PC-9 (cell line): ENCODE results near the gene CAMLG. TPM values are rescaled to one million over a fixed set of nuclear protein-coding genes. Genes with fewer than 3 reads are reported as not detected.

Experiments used
- BruUV-seq: library from RNA; stranded (reverse); fragments of 400-500 nt; replicated peaks from 2 replicates; lab custom pipeline; 2021; lab: Mats Ljungman, UMichigan
- CTCF ChIA-PET: fragments of 300-600 bp; sonication (Branson Sonifier 250); formaldehyde crosslinking; loops from one replicate; lab custom pipeline; 2022; ENCODE audit warnings: antibody characterized with exemption; lab: Charles Lee
- POLR2A ChIA-PET: fragments of 300-600 bp; sonication (Branson Sonifier 250); formaldehyde crosslinking; loops from one replicate; lab custom pipeline; 2022; ENCODE audit warnings: antibody characterized with exemption; ENCODE audit not compliant: unreplicated experiment; lab: Charles Lee
- DNase-seq, 2 experiments: peaks; one replicate each; pipeline versions ENCODE4 v3.0.0 to v3.0.0-alpha.2; 2015 to 2022; ENCODE audit warnings: mixed read lengths in 1 of 2
- H2AFZ ChIP-seq: fragments of 200-600 bp; sonication (generic); 2 replicates; pipeline ENCODE4 v1.8.1; 2017; ENCODE audit warnings: antibody characterized with exemption
- H3F3A ChIP-seq: fragments of 200-600 bp; sonication (generic); 2 replicates; pipeline ENCODE4 v1.8.1; 2017; ENCODE audit warnings: antibody characterized with exemption, mild to moderate bottlenecking, low read depth; ENCODE audit not compliant: insufficient read depth
- H3K27ac ChIP-seq: fragments of 200-600 bp; sonication (generic); 2 replicates; pipeline ENCODE4 v1.6.1; 2016; ENCODE audit warnings: mixed run types
- H3K27me3 ChIP-seq: fragments of 200-600 bp; sonication (generic); 2 replicates; pipeline ENCODE4 v1.6.1; 2016; ENCODE audit warnings: low read depth, mixed run types; ENCODE audit not compliant: insufficient read depth
- H3K36me3 ChIP-seq: fragments of 200-600 bp; sonication (generic); 2 replicates; pipeline ENCODE4 v1.6.1; 2016; ENCODE audit warnings: low read depth, mixed run types
- H3K4me1 ChIP-seq: fragments of 200-600 bp; sonication (generic); replicated peaks from 2 replicates; pipeline ENCODE4 v1.6.1; 2016; ENCODE audit warnings: mixed run types; ENCODE audit not compliant: insufficient read depth
- H3K4me2 ChIP-seq: fragments of 200-600 bp; sonication (generic); 2 replicates; pipeline ENCODE4 v1.6.1; 2017; ENCODE audit warnings: mixed run types
- H3K4me3 ChIP-seq: fragments of 200-600 bp; sonication (generic); 2 replicates; pipeline ENCODE4 v1.6.1; 2016; ENCODE audit warnings: mixed run types
- H3K79me2 ChIP-seq: fragments of 200-600 bp; sonication (generic); 2 replicates; pipeline ENCODE4 v1.6.1; 2017; ENCODE audit warnings: low read depth, mixed run types
- H3K9me2 ChIP-seq: fragments of 200-600 bp; sonication (generic); 2 replicates; pipeline ENCODE4 v1.8.1; 2017; ENCODE audit warnings: mild to moderate bottlenecking; ENCODE audit not compliant: insufficient read depth
- H3K9me3 ChIP-seq: fragments of 200-600 bp; sonication (generic); 2 replicates; pipeline ENCODE4 v1.8.1; 2016; ENCODE audit warnings: low read depth; ENCODE audit not compliant: insufficient read depth
- H4K20me1 ChIP-seq: fragments of 200-600 bp; sonication (generic); 2 replicates; pipeline ENCODE4 v1.8.1; 2017; ENCODE audit not compliant: insufficient read depth
- EZH2 ChIP-seq: fragments of 200-600 bp; sonication (generic); IDR thresholded peaks from 2 replicates; pipeline ENCODE4 v1.8.0; 2017; ENCODE audit warnings: antibody characterized with exemption, low read depth
- intact Hi-C: fragments of 100-400 bp; cut with micrococcal nuclease; formaldehyde crosslinking; loops from one replicate; pipeline ENCODE4 v1.10.0; 2022; ENCODE audit not compliant: unreplicated experiment
- total RNA-seq: library from RNA; stranded (reverse); gene quantifications from 2 replicates; pipeline ENCODE4 v1.2.3, GENCODE V29; 2021
- TF ChIP-seq, protein P1 (sequence below): fragments of 200-600 bp; sonication (generic); conservative IDR thresholded peaks from 2 replicates; pipeline ENCODE4 v1.6.1; 2017; ENCODE audit warnings: mixed run types, antibody characterized with exemption, mild to moderate bottlenecking, moderate library complexity

CAMLG gene
- total RNA-seq, 1 experiment from 2014 or later = 24.4 TPM

DNA sequence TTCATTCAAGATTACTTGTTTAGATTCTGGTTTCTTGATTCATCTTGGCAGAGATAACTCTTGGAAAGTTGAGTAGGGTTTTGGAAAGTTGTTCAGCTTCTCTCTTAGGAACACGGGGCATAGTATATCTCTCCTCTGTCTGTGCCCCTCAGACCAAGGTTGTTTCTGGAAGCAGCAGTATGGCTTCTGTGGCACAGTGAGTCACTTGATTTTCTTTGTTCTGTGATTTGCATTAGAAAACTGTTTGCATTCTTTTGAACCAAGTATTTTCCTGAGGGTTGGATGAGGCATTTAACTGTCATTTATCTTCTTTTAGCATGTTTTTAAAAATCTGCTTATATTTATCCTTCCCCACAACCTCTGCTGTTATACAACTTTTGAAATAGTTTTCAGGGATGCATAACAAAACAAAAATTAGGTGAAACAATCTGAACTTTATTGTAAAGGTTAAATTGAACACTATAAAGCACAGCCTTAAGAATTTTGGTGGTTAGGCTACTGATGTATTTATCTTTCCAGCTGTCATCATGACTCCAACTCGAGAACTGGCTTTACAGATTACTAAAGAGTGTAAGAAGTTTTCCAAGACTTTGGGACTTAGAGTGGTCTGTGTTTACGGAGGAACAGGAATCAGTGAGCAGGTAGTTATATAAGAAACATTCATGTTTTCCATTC is 46.7 kb downstream of the CAMLG start:
- Histone ChIP-seq H4K20me1 (no peaks in the 10 kb centered on the region), H3K4me2 (no peak overlapping the region), H3K27me3 (no peaks in the 10 kb centered on the region), H3K79me2 (no peaks in the 10 kb centered on the region), H3F3A (peaks cover 20% of the 10 kb centered on the region), H3K4me3 (no peak overlapping the region), H2AFZ (no peak overlapping the region), H3K4me1 (no peaks in the 10 kb centered on the region), H3K9me2 (no peaks in the 10 kb centered on the region), H3K27ac (no peak overlapping the region), H3K36me3 (peaks cover 39% of the 10 kb centered on the region), H3K9me3 (no peaks in the 10 kb centered on the region)
- BruUV-seq = no TSS peak
- no peak for TF ChIP-seq EZH2
- TF ChIP-seq, protein P1, sequence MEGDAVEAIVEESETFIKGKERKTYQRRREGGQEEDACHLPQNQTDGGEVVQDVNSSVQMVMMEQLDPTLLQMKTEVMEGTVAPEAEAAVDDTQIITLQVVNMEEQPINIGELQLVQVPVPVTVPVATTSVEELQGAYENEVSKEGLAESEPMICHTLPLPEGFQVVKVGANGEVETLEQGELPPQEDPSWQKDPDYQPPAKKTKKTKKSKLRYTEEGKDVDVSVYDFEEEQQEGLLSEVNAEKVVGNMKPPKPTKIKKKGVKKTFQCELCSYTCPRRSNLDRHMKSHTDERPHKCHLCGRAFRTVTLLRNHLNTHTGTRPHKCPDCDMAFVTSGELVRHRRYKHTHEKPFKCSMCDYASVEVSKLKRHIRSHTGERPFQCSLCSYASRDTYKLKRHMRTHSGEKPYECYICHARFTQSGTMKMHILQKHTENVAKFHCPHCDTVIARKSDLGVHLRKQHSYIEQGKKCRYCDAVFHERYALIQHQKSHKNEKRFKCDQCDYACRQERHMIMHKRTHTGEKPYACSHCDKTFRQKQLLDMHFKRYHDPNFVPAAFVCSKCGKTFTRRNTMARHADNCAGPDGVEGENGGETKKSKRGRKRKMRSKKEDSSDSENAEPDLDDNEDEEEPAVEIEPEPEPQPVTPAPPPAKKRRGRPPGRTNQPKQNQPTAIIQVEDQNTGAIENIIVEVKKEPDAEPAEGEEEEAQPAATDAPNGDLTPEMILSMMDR = no peak
- DNase-seq = no peak
- ChIA-PET POLR2A (no interaction called here), CTCF (no interaction called here)
- intact Hi-C loops = loop anchor here (10.0 kb wide), 1 partner anchor 50 kb away; no protein-coding TSS in a partner anchor

DNA sequence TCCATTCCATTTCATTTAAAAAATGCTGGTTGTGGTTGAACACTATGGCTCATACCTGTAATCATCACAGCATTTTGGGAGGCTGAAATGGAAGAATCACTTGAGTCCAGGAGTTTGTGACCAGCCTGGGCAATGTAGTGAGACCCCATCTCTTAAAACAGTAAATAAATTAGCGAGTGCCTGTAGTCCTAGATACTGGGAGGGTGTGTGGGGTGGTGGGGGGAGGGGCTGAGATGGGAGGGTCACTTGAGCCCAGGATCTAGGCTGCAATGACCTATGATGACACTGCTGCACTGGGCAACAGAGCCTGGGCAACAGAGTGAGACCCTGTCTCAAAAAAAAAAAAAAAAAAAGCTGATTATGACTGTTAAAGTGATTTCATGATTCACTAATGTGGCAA is 49.3 kb downstream of the CAMLG start:
- POLR2A ChIA-PET = no interaction called here
- TF ChIP-seq, protein P1 = no peak
- no peak for TF ChIP-seq EZH2
- no TSS peak for BruUV-seq
- Histone ChIP-seq H3K27me3 (no peaks in the 10 kb centered on the region), H3K27ac (no peak overlapping the region), H3K9me2 (no peaks in the 10 kb centered on the region), H3K4me3 (no peak overlapping the region), H3K36me3 (peaks cover 40% of the 10 kb centered on the region), H3K4me2 (no peak overlapping the region), H3K4me1 (no peaks in the 10 kb centered on the region), H3F3A (peaks cover 20% of the 10 kb centered on the region), H3K9me3 (no peaks in the 10 kb centered on the region), H3K79me2 (no peaks in the 10 kb centered on the region), H4K20me1 (no peaks in the 10 kb centered on the region), H2AFZ (no peak overlapping the region)
- no peak for DNase-seq
- CTCF ChIA-PET = no interaction called here
- intact Hi-C loops = loop anchor here (10.0 kb wide), 1 partner anchor 47 kb away; no protein-coding TSS in a partner anchor

DNA sequence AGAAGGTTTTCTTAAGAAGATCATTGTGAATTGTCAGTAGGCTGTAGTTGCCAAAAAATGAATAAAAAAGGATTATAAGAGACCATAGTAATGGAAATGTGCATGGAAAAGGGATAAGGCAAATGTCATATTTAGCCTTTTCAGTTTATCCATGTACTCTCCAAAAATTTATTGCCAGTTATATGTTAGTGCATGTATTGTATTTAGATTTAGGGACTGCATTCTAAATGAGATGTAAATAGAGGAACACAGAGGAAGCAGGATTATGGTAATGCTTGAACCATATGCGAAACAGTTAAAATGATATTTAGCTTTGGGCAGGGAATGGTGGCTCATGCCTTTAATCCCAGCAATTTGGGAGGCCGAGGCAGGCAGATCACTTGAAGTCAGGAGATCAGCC is 53.2 kb downstream of the CAMLG start:
- no peaks in the 10 kb centered on the region for H3K9me2 ChIP-seq
- no peak overlapping the region for H3K27ac ChIP-seq
- intact Hi-C loops = no loop called here
- TF ChIP-seq EZH2 = no peak
- TF ChIP-seq, protein P1 = no peak
- no peaks in the 10 kb centered on the region for H4K20me1 ChIP-seq
- H3K27me3 ChIP-seq = no peaks in the 10 kb centered on the region
- H3F3A ChIP-seq = peaks cover 14% of the 10 kb centered on the region
- H3K4me1 ChIP-seq = no peaks in the 10 kb centered on the region
- POLR2A ChIA-PET = no interaction called here
- DNase-seq = no peak
- H3K79me2 ChIP-seq = no peaks in the 10 kb centered on the region
- H3K4me3 ChIP-seq = no peak overlapping the region
- peaks cover 29% of the 10 kb centered on the region for H3K36me3 ChIP-seq
- BruUV-seq = no TSS peak
- no peaks in the 10 kb centered on the region for H3K9me3 ChIP-seq
- CTCF ChIA-PET = no interaction called here
- no peak overlapping the region for H3K4me2 ChIP-seq
- no peak overlapping the region for H2AFZ ChIP-seq
